WERI-Rb-1 (cell line): ENCODE measurements around the gene VWF.
"Not testable (repeated sequence)": the region's sequence is repeated elsewhere in the genome, so short reads cannot be mapped to it uniquely, and the experiment has no call there.

Experiments used
- DNase-seq: peaks from one replicate; pipeline ENCODE4 v3.0.0-alpha.2; 2020
- H3K27ac ChIP-seq: fragments of 250-450 bp; sonication (Bioruptor Pico); 2 replicates; pipeline ENCODE4 v1.5.1; 2020; ENCODE audit warnings: mild to moderate bottlenecking, moderate library complexity
- H3K27me3 ChIP-seq: fragments of 250-450 bp; sonication (Bioruptor Pico); 2 replicates; pipeline ENCODE4 v1.5.1; 2021; ENCODE audit warnings: mild to moderate bottlenecking, low read depth, moderate library complexity; ENCODE audit not compliant: insufficient read depth, severe bottlenecking
- H3K36me3 ChIP-seq: fragments of 250-450 bp; sonication (Bioruptor Pico); 2 replicates; pipeline ENCODE4 v1.5.1; 2020; ENCODE audit warnings: mild to moderate bottlenecking, moderate library complexity
- H3K4me3 ChIP-seq: 2 replicates; pipeline ENCODE4 v1.5.1; 2011; ENCODE audit warnings: low read depth, mild to moderate bottlenecking, control low read depth, low read length
- H3K9me3 ChIP-seq: fragments of 250-450 bp; sonication (Bioruptor Pico); 2 replicates; pipeline ENCODE4 v1.5.1; 2021; ENCODE audit warnings: mild to moderate bottlenecking, moderate library complexity; ENCODE audit not compliant: severe bottlenecking
- TF ChIP-seq, protein P1 (sequence below): IDR thresholded peaks from 2 replicates; pipeline ENCODE4 v1.5.1; 2011; ENCODE audit warnings: low read depth, mild to moderate bottlenecking, control low read depth, inconsistent platforms, low read length

Gene VWF

DNA sequence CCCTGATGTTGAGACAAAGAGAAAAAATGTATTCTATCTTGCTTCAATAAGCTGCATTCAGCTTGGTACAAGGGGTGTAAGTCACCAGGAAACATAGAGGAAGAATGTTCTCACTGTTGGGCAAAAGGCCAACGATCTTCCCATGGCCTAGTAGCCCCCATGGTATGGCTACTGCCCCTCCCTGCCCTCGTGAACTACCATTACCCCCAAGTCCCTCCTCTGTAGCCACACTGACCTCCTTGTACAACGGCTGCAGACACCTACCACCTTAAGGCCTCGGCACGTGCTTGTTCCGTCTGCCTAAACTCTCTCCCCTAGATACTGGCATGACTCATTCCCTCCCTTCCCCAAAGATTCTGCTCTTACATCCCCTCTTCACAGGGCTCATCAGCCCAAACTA is 97.5 kb downstream of the VWF start:
- H3K4me3 ChIP-seq, result no peak overlapping the region
- TF ChIP-seq, protein P1, sequence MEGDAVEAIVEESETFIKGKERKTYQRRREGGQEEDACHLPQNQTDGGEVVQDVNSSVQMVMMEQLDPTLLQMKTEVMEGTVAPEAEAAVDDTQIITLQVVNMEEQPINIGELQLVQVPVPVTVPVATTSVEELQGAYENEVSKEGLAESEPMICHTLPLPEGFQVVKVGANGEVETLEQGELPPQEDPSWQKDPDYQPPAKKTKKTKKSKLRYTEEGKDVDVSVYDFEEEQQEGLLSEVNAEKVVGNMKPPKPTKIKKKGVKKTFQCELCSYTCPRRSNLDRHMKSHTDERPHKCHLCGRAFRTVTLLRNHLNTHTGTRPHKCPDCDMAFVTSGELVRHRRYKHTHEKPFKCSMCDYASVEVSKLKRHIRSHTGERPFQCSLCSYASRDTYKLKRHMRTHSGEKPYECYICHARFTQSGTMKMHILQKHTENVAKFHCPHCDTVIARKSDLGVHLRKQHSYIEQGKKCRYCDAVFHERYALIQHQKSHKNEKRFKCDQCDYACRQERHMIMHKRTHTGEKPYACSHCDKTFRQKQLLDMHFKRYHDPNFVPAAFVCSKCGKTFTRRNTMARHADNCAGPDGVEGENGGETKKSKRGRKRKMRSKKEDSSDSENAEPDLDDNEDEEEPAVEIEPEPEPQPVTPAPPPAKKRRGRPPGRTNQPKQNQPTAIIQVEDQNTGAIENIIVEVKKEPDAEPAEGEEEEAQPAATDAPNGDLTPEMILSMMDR, result no peak
- H3K27me3 ChIP-seq, result no peaks in the 10 kb centered on the region
- no peaks in the 10 kb centered on the region for H3K9me3 ChIP-seq
- no peaks in the 10 kb centered on the region for H3K36me3 ChIP-seq
- H3K27ac ChIP-seq, result no peak overlapping the region
- no peak for DNase-seq

DNA sequence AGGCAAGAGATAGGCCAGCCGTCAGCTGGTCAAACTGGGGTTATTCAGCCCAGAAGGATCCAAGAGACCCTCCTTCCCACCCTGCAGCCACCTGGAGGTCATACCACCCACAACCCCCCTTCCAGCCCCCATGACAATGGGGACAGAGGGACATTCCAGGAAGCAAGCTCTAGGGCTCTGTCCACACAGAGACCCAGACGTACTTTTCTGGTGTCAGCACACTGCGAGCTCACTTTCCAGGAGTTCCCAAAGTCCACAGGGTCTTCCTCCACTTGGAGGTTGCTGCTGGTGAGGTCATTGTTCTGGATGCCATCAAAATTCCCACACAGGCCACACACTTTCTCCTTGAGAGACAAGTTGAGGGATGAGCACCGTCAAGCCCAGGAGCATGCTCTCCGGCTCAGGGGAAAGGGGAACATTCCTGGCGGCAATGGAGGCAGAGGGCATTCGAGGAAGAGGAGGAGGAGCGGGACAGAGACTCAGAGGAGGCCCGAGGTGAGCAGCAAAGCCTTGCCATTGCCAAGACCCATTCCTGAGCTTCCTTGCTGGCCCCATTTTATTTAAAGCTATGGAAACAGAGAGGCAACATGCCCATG is 98.7 kb downstream of the VWF start:
- not testable (repeated sequence) for H3K4me3 ChIP-seq, H3K27ac ChIP-seq, DNase-seq, H3K27me3 ChIP-seq, H3K36me3 ChIP-seq, H3K9me3 ChIP-seq

DNA sequence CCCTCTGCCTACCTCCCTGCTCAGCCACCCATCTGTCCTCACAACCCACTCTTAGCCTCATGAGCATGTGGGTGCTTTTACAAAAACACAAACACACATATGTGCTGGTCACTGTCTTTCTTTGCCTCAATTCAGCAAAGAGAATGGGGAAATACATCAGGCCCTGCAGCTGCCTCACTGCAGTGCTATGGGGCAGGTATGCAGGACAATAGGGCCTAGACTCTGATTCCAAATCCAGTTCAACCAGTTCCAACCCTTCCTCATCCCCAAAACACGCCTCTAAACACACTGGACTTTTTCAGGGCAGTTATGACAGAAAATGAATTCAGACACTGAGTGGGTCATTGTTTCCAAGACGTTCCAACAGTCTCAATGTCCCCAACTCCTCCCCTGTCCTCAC is 100.4 kb downstream of the VWF start:
- H3K27me3 ChIP-seq, DNase-seq, H3K9me3 ChIP-seq, H3K36me3 ChIP-seq, H3K27ac ChIP-seq, H3K4me3 ChIP-seq: not testable (repeated sequence)

DNA sequence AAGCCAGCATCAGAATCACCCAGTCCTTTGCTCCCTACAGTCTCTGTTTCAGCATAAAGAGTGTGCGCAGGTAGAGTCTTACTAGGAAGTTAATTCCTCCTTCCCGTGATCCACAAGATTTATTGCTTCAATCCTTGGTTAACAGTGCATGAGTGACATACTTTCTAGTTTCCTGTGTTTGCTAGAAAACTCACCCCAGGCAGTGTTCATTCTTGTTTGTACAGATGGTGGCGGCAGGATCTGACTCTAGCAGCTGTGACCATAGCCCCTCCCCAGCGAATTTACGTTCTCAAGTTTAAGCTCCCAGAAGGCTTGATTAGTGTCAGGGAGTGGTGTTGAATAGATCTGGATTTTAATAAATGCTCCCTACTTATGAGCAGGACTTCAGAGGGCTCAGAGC is 103.5 kb downstream of the VWF start:
- H3K4me3 ChIP-seq, result no peak overlapping the region
- TF ChIP-seq, protein P1, result no peak
- peak overlapping the region; percentile 26; the same call in 1 of the 2 replicates for H3K27ac ChIP-seq
- H3K36me3 ChIP-seq, result no peaks in the 10 kb centered on the region
- no peaks in the 10 kb centered on the region for H3K9me3 ChIP-seq
- DNase-seq, result peak; percentile 62
- no peaks in the 10 kb centered on the region for H3K27me3 ChIP-seq

DNA sequence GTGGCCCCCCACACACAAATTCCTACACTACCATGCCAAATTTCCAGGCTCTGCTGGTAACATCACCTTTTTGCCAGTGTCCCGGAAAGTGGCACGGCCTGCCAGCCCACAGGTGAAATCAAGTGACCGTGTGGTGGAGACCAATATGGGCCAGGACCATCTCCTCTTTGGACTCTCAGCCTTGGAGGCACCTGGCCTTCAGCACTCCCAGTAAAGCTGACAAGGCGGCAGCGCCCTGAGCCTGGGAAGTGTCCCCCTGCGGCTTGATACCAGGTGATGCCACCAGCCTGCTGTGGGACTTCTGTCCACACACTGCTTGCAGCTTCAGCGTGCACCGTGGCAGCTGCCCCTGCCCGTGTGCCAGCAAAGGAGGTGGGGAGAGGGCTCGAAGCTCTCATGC is 104.0 kb downstream of the VWF start:
- not testable (repeated sequence) for DNase-seq, H3K36me3 ChIP-seq, H3K27me3 ChIP-seq, H3K4me3 ChIP-seq, H3K27ac ChIP-seq, H3K9me3 ChIP-seq

DNA sequence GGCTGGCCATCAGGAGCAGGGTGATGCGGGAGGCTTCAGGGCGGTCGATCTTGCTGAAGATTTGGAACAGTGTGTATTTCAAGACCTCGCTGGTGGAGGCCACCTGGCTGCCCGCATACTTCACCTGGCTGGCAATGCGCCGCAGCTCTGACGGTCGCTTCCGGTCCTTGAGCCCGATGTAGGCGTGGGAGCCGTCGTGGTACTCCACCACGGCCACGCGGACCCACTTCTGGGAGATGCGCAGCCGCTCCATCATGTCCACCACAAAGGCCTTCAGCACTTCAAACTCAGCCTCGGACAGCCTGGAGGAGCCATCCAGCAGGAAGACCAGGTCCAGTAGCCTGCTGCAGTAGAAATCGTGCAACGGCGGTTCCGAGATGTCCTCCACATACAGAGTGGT is 105.2 kb downstream of the VWF start:
- H3K27ac ChIP-seq, DNase-seq, H3K36me3 ChIP-seq, H3K27me3 ChIP-seq, H3K4me3 ChIP-seq, H3K9me3 ChIP-seq: not testable (repeated sequence)

DNA sequence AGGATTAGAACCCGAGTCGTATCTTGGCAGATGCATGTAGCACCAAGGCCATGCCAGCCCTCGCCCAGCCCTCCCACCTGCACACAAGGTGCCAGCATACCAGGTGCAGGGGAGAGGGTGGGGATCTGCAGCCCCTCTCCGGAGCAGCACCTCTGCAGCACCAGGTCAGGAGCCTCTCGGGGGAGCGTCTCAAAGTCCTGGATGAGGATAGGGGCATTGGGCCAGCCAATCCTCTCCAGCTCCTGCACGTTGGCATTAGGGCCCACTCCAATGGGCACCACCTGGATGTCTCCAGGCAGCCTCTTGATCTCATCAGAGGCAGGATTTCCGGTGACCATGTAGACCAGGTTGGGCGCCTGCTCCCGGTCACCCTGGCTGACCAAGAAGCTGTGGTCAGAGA is 106.2 kb downstream of the VWF start:
- Histone ChIP-seq H3K27ac (no peak overlapping the region), H3K36me3 (no peaks in the 10 kb centered on the region), H3K9me3 (no peaks in the 10 kb centered on the region), H3K27me3 (no peaks in the 10 kb centered on the region), H3K4me3 (no peak overlapping the region)
- no peak for DNase-seq
- TF ChIP-seq, protein P1, result no peak

DNA sequence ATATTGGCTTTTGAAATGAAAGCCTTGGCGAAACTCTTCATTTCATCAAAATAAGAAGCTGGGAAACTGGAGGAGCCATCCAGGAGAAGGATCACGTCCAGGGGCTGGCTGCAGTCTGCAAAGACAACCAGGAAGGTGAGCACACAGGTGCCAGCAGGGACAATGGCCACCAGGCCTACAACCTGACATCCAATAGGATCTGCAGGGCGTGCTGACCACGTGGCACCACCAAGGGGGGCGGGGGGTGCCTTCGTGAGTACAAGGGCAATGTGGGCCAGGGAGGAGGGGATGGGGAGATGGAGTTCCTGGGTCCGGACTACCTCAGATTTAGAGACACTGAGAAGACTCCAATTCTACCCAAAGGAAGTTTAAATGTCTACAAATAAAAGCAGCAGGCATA is 107.7 kb downstream of the VWF start:
- Histone ChIP-seq H3K9me3 (no peaks in the 10 kb centered on the region), H3K36me3 (no peaks in the 10 kb centered on the region), H3K27me3 (no peaks in the 10 kb centered on the region), H3K4me3 (no peak overlapping the region), H3K27ac (no peak overlapping the region)
- no peak for DNase-seq
- TF ChIP-seq, protein P1, result no peak

DNA sequence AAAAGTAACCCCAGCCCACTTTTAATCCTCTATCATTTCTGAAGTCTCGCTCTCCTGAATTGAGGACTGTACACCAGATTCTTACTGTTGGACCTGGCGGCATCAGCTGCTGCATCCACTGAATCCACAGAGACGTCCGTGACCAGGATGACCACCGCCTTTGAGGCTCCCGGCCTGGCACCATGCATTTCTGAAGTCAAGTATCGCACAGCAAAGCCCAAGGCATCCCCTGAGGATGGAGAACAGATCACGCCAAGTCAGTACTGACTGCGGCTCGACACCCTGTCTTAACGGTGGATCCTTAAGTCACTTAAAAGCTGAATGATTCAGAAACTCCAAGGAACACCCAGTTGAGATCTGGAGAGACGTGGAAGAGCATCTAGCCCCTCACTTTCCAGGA is 108.5 kb downstream of the VWF start:
- not testable (repeated sequence) for H3K27ac ChIP-seq, H3K9me3 ChIP-seq, H3K4me3 ChIP-seq, H3K36me3 ChIP-seq, H3K27me3 ChIP-seq, DNase-seq

DNA sequence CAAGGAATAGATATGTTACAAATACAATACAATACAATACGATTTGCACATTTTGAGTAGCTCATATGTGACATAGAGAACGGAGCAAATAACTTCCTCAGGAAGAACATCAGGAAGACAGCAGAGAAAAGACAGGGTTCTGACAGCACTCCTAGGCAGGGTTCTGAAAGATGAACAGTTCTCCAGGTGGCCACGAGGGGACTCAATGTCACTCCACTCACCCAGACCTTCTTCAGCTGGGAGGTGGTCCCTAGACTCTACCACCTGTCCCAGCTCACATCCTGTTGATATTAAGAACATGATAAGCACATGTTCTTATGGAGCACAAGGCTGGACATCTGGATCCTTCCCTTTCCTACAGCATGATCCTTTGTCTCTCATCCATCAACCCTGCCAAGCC is 109.2 kb downstream of the VWF start:
- not testable (repeated sequence) for H3K27me3 ChIP-seq, H3K36me3 ChIP-seq, H3K9me3 ChIP-seq, DNase-seq, H3K4me3 ChIP-seq, H3K27ac ChIP-seq

DNA sequence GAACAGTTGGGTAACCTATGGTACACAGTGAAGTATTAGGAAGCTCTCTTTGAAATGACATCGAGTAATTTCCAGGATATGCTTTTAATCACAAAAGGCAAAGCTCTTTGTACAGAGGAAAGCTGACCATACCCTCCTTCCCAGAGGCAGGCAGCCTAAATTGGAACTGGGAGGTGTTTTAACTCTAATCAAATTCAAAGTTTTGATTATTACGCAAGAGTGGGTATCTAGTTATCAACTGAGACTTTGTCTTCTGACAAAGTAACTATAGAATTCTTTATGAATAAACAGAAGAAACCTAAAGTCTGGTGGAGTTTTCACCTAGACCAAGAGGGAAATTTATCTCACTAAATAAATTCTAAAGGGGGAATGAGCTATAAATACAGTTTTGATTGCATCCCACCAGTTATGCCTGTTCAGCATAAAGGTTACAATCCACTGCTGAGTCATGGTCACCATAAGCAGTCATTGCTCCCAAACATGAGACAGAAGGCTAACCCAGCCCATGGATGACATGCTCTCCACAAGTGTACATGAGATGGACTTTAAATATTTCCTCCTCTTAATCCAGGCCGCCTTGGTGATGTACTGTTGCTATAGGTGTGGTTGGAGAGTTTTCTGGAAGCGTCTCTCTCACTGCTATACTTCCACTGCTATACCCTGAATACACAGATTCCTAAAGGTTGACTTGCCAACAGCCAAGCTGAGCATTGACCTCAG is 113.7 kb downstream of the VWF start:
- not testable (repeated sequence) for H3K27me3 ChIP-seq, DNase-seq, H3K27ac ChIP-seq, H3K36me3 ChIP-seq, H3K4me3 ChIP-seq, H3K9me3 ChIP-seq
